H1 (cell line): ENCODE results near the gene RANBP9. TPM values are rescaled to one million over a fixed set of nuclear protein-coding genes. Genes with fewer than 3 reads are reported as not detected.

Experiments used
- CTCF ChIA-PET: fragments of 300-600 bp; sonication (Branson Sonifier 250); formaldehyde crosslinking; loops from one replicate; lab custom pipeline; 2021; ENCODE audit not compliant: partially characterized antibody; lab: Charles Lee
- POLR2A ChIA-PET: fragments of 300-600 bp; sonication (Branson Sonifier 250); formaldehyde crosslinking; loops from one replicate; lab custom pipeline; 2021; ENCODE audit warnings: inconsistent platforms; ENCODE audit not compliant: partially characterized antibody; lab: Charles Lee
- DNase-seq, 2 experiments: peaks; one replicate each; pipeline versions ENCODE4 v3.0.0 to v3.0.0-alpha.2; 2010 to 2022; ENCODE audit warnings: low spot score in 2 of 2, low read depth in 1 of 2, mixed read lengths in 1 of 2
- FAIRE-seq: peaks from 2 replicates; lab custom pipeline; 2011; peaks lifted over from hg19 to GRCh38; lab: Jason Lieb, UNC
- H2AFZ ChIP-seq: 2 replicates; pipeline ENCODE4 v1.8.1; 2012; ENCODE audit warnings: low read length, inconsistent platforms
- H2AK5ac ChIP-seq: 2 replicates; pipeline ENCODE4 v1.6.1; 2013; ENCODE audit warnings: low read depth, low read length
- H2BK120ac ChIP-seq: replicated peaks from 2 replicates; pipeline ENCODE3; 2013; ENCODE audit warnings: low read depth, low read length, inconsistent platforms
- H2BK12ac ChIP-seq: 2 replicates; pipeline ENCODE4 v1.6.1; 2013; ENCODE audit warnings: low read depth, low read length
- H2BK15ac ChIP-seq: 2 replicates; pipeline ENCODE4 v1.6.1; 2013; ENCODE audit warnings: low read length
- H2BK20ac ChIP-seq: 2 replicates; pipeline ENCODE4 v1.6.1; 2013; ENCODE audit warnings: low read length
- H2BK5ac ChIP-seq: 2 replicates; pipeline ENCODE4 v1.6.1; 2013; ENCODE audit warnings: low read depth, low read length
- H3K14ac ChIP-seq: 2 replicates; pipeline ENCODE4 v1.6.1; 2013; ENCODE audit warnings: inconsistent platforms; ENCODE audit not compliant: insufficient read length
- H3K18ac ChIP-seq: 2 replicates; pipeline ENCODE4 v1.6.1; 2013; ENCODE audit warnings: low read length; ENCODE audit errors: extremely low read depth
- H3K23ac ChIP-seq: 2 replicates; pipeline ENCODE4 v1.6.1; 2013; ENCODE audit warnings: inconsistent platforms; ENCODE audit not compliant: insufficient read length
- H3K23me2 ChIP-seq: 2 replicates; pipeline ENCODE4 v1.6.1; 2013; ENCODE audit warnings: low read depth, low read length
- H3K27ac ChIP-seq: 2 replicates; pipeline ENCODE4 v1.6.1; 2011; ENCODE audit warnings: low read depth, low read length, inconsistent platforms
- H3K27me3 ChIP-seq, 4 experiments: replicated peaks in 1 of 4; 1 replicate in 1 of 4; 2 replicates in 3 of 4; pipeline versions ENCODE4 v1.6.1 to v1.8.1; 2011 to 2013; ENCODE audit warnings: low read length in 3 of 4, mild to moderate bottlenecking in 3 of 4, inconsistent platforms in 2 of 4, mixed read lengths in 2 of 4, moderate library complexity in 1 of 4; ENCODE audit not compliant: control insufficient read depth in 3 of 4, insufficient read depth in 3 of 4; ENCODE audit errors: extremely low read depth in 1 of 4
- H3K36me3 ChIP-seq, 4 experiments: 2 replicates each; pipeline versions ENCODE4 v1.6.1 to v1.8.1; 2011 to 2013; ENCODE audit warnings: mild to moderate bottlenecking in 4 of 4, low read length in 3 of 4, moderate library complexity in 2 of 4, control low read depth in 1 of 4, inconsistent platforms in 1 of 4; ENCODE audit not compliant: insufficient read depth in 4 of 4, control insufficient read depth in 2 of 4
- H3K4ac ChIP-seq: replicated peaks from 2 replicates; pipeline ENCODE3; 2013; ENCODE audit warnings: low read length, low read depth, mixed read lengths, inconsistent platforms; ENCODE audit not compliant: insufficient read length
- H3K4me1 ChIP-seq, 4 experiments: replicated peaks in 1 of 4; 1 replicate in 1 of 4; 2 replicates in 3 of 4; pipeline versions ENCODE4 v1.6.1 to v1.8.1; 2011 to 2013; ENCODE audit warnings: low read length in 3 of 4, inconsistent platforms in 2 of 4, mixed read lengths in 1 of 4; ENCODE audit not compliant: insufficient read depth in 4 of 4, control insufficient read depth in 3 of 4
- H3K4me2 ChIP-seq, 2 experiments: 2 replicates each; pipeline versions ENCODE4 v1.6.1 to v1.8.1; 2011 to 2013; ENCODE audit warnings: low read depth in 2 of 2, low read length in 2 of 2, control low read depth in 1 of 2, inconsistent platforms in 1 of 2, mild to moderate bottlenecking in 1 of 2; ENCODE audit not compliant: insufficient read depth in 1 of 2
- H3K4me3 ChIP-seq, 4 experiments: fragments of 200-600, 300-600 bp in 1 of 4; sonication (generic), shearing (Covaris generic), sonication (Bioruptor Twin) in 1 of 4; 2 replicates each; pipeline versions ENCODE4 v1.5.1 to v1.8.1; 2011 to 2016; ENCODE audit warnings: low read length in 4 of 4, low read depth in 3 of 4, control low read depth in 2 of 4, inconsistent platforms in 2 of 4, mild to moderate bottlenecking in 2 of 4, mixed read lengths in 1 of 4, moderate library complexity in 1 of 4; ENCODE audit not compliant: insufficient read depth in 2 of 4; ENCODE audit errors: extremely low read depth in 1 of 4
- H3K56ac ChIP-seq: replicated peaks from 2 replicates; pipeline ENCODE3; 2013; ENCODE audit warnings: low read depth, mild to moderate bottlenecking, mixed read lengths, low read length, inconsistent platforms; ENCODE audit not compliant: insufficient read length
- H3K79me1 ChIP-seq: 2 replicates; pipeline ENCODE4 v1.6.1; 2013; ENCODE audit warnings: low read depth, low read length, control low read depth
- H3K79me2 ChIP-seq, 2 experiments: 2 replicates each; pipeline versions ENCODE4 v1.6.1 to v1.8.1; 2012 to 2013; ENCODE audit warnings: low read length in 2 of 2, mild to moderate bottlenecking in 2 of 2, inconsistent platforms in 1 of 2; ENCODE audit not compliant: insufficient read depth in 2 of 2, control insufficient read depth in 1 of 2
- H3K9ac ChIP-seq, 4 experiments: replicated peaks in 1 of 4; 1 replicate in 1 of 4; 2 replicates in 3 of 4; pipeline versions ENCODE4 v1.6.1 to v1.8.1; 2011 to 2013; ENCODE audit warnings: low read depth in 3 of 4, low read length in 3 of 4, control low read depth in 2 of 4, mild to moderate bottlenecking in 2 of 4, moderate library complexity in 2 of 4, inconsistent platforms in 1 of 4; ENCODE audit errors: extremely low read depth in 1 of 4
- H3K9me3 ChIP-seq, 2 experiments: 2 replicates each; pipeline versions ENCODE4 v1.6.1 to v1.8.1; 2012 to 2013; ENCODE audit warnings: mild to moderate bottlenecking in 2 of 2, moderate library complexity in 2 of 2, control low read depth in 1 of 2, inconsistent platforms in 1 of 2, low read depth in 1 of 2, low read length in 1 of 2, mixed read lengths in 1 of 2; ENCODE audit not compliant: insufficient read depth in 2 of 2
- H4K20me1 ChIP-seq, 2 experiments: replicated peaks in 1 of 2; 2 replicates each; pipeline versions ENCODE3 to v1.8.1; 2011 to 2013; ENCODE audit warnings: inconsistent platforms in 2 of 2, low read length in 2 of 2, mild to moderate bottlenecking in 1 of 2; ENCODE audit not compliant: insufficient read depth in 2 of 2, control insufficient read depth in 1 of 2
- H4K5ac ChIP-seq: 2 replicates; pipeline ENCODE4 v1.6.1; 2013; ENCODE audit warnings: low read length, low read depth, mixed read lengths, inconsistent platforms; ENCODE audit not compliant: insufficient read length
- H4K8ac ChIP-seq: 2 replicates; pipeline ENCODE4 v1.8.0; 2013; ENCODE audit warnings: mild to moderate bottlenecking, moderate library complexity, low read length, inconsistent platforms; ENCODE audit not compliant: insufficient read depth; ENCODE audit errors: extremely low read depth
- H4K91ac ChIP-seq: replicated peaks from 2 replicates; pipeline ENCODE3; 2013; ENCODE audit warnings: low read length, mixed read lengths, inconsistent platforms; ENCODE audit not compliant: insufficient read length
- CEBPB ChIP-seq: IDR thresholded peaks from 2 replicates; pipeline ENCODE4 v1.6.1; 2012; ENCODE audit warnings: low read depth, low read length
- CHD1 ChIP-seq: IDR thresholded peaks from 2 replicates; pipeline ENCODE4 v1.6.1; 2012; ENCODE audit warnings: low read depth, low read length, improper control_type of control experiment
- KDM1A ChIP-seq: fragments of 200-600, 300-600 bp; sonication (generic); IDR thresholded peaks from 2 replicates; pipeline ENCODE4 v1.7.1; 2016; ENCODE audit warnings: mild to moderate bottlenecking, low read length, borderline replicate concordance
- KDM5A ChIP-seq: fragments of 200-600 bp; IDR thresholded peaks from 2 replicates; pipeline ENCODE4 v1.7.1; 2012; ENCODE audit warnings: mild to moderate bottlenecking, low read length, inconsistent platforms, mixed read lengths
- POLR2AphosphoS5 ChIP-seq: IDR thresholded peaks from 2 replicates; pipeline ENCODE4 v1.6.1; 2011; ENCODE audit warnings: low read depth, low read length
- TAF1 ChIP-seq: IDR thresholded peaks from 2 replicates; pipeline ENCODE4 v1.6.1; 2011; ENCODE audit warnings: mild to moderate bottlenecking, low read depth, low read length
- TAF7 ChIP-seq: optimal IDR thresholded peaks from 2 replicates; pipeline ENCODE3; 2011; ENCODE audit warnings: low read depth, mild to moderate bottlenecking, inconsistent platforms, low read length, moderate library complexity, borderline replicate concordance
- polyA plus RNA-seq, 7 experiments: library from polyadenylated mRNA; depleted of rRNA in 3 of 7; stranded (reverse) in 5 of 7; unstranded in 2 of 7; fragments of >200 nt in 5 of 7; fragments of 200-250 nt in 2 of 7; gene quantifications; 1 replicate in 5 of 7; 2 replicates in 1 of 7; 4 replicates in 1 of 7; pipeline versions ENCODE4 v1.2.1 to v1.2.3, GENCODE V29; 2011 to 2013; ENCODE audit warnings: missing spikeins in 2 of 7, mixed read lengths in 2 of 7
- total RNA-seq: library from RNA; stranded (reverse); fragmentation: NEBNext Ultra II Directional; extraction: Animal tissue kit (Norgen Biotek cat#: 25700); gene quantifications from 2 replicates; pipeline ENCODE4 v1.2.1, GENCODE V29; 2021

Gene RANBP9
- total and polyA plus RNA-seq, 2 of the 8 experiments (the other 6 are each of a cell fraction or from before 2014, with no cell fraction given): 13.0 to 36.7 TPM

DNA sequence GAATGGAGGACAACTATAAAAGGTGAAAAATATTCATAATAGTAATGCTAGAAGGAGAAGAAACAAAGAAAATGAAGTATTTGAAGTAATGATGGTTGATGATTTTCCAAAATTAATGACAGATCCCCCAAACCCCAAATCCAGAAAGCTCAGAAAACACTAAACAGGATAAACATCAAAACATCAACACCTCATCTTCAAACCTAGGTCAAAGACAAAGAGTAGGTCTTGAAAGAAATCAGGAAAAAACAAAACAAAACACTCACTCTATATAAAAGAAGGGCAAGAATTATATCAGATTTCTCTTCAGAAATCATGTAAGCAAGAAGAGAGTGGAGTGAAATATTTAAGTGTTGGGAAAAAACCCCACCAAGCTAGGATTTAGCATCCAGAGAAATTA, 38.7 kb downstream of the RANBP9 start:
- Histone ChIP-seq H4K5ac (no peak overlapping the region), H3K27me3 (no peaks in the 10 kb centered on the region), H2AK5ac (no peak overlapping the region), H2BK20ac (no peak overlapping the region), H3K36me3 (no peaks in the 10 kb centered on the region; a peak in 2 of 8 replicates), H3K23ac (no peak overlapping the region), H3K4me2 (no peak overlapping the region), H3K4ac (no peak overlapping the region), H3K9me3 (no peaks in the 10 kb centered on the region), H3K4me3 (no peak overlapping the region), H2BK120ac (no peak overlapping the region), H2BK15ac (no peak overlapping the region), H3K79me2 (peaks cover 3 to 94% of the 10 kb centered on the region in 2 experiments; a peak in 3 of 4 replicates), H3K14ac (no peak overlapping the region), H4K91ac (no peak overlapping the region), H2BK12ac (no peak overlapping the region), H3K9ac (no peak overlapping the region), H3K56ac (no peak overlapping the region), H3K79me1 (peaks cover 7% of the 10 kb centered on the region), H3K4me1 (peaks cover 0 to 1% (median 0%) of the 10 kb centered on the region in 4 experiments; a peak in 1 of 7 replicates), H2BK5ac (no peak overlapping the region), H4K8ac (no peak overlapping the region), H3K27ac (no peak overlapping the region), H3K23me2 (no peaks in the 10 kb centered on the region), H4K20me1 (no peaks in the 10 kb centered on the region), H3K18ac (no peak overlapping the region), H2AFZ (no peak overlapping the region)
- ChIA-PET POLR2A (interaction anchor here (0.6 kb wide), 1 partner anchor 38 kb away, joined by 3 read pairs; no protein-coding TSS in a partner anchor), CTCF (interaction anchor here (1.1 kb wide), 1 partner anchor 57 kb away, joined by 3 read pairs; the partner anchor contains the start of gene NOL7)
- FAIRE-seq (no peak), DNase-seq (no peak)
- TF ChIP-seq CEBPB: no peak
- no peak for TF ChIP-seq TAF7
- no peak for TF ChIP-seq TAF1
- no peak for TF ChIP-seq CHD1
- no peak for TF ChIP-seq KDM5A
- TF ChIP-seq KDM1A: no peak
- no peak for TF ChIP-seq POLR2AphosphoS5
